Measurements from ENCODE around the gene PSMG1. TPM values are rescaled to one million over a fixed set of nuclear protein-coding genes. Genes with fewer than 3 reads are reported as not detected.

The PSMG1 gene
- total RNA-seq, 2 donors from 2014 or later = 30.9 to 33.8 TPM

- intact Hi-C loops (cut with DNase I) = no loop called here
- DNase-seq (ENCODE audit: low spot score) = no peak
Measured at GRCh38 chr21:39193380-39193779, 10.1 kb upstream of the PSMG1 start.

GRCh38 chr21:39189857-39190604, 6.8 kb upstream of the PSMG1 start:
- DNase-seq (ENCODE audit: low spot score) = no peak
- intact Hi-C loops (cut with DNase I) = no loop called here

- DNase-seq (ENCODE audit: low spot score) = no peak
- intact Hi-C loops (cut with DNase I) = no loop called here
Measured at GRCh38 chr21:39188521-39189139, 5.4 kb upstream of the PSMG1 start.

- intact Hi-C loops (cut with DNase I) = no loop called here
- DNase-seq (ENCODE audit: low spot score) = no peak
Measured at GRCh38 chr21:39187141-39187540, 3.9 kb upstream of the PSMG1 start.

GRCh38 chr21:39186676-39187075, 3.4 kb upstream of the PSMG1 start:
- intact Hi-C loops (cut with DNase I) = no loop called here
- no peak for DNase-seq (ENCODE audit: low spot score)

- no peak for DNase-seq (ENCODE audit: low spot score)
- intact Hi-C loops (cut with DNase I) = no loop called here
Measured at GRCh38 chr21:39185157-39185556, 1.9 kb upstream of the PSMG1 start.

GRCh38 chr21:39184050-39184980, 1.1 kb upstream of the PSMG1 start:
- no peak for DNase-seq (ENCODE audit: low spot score)
- intact Hi-C loops (cut with DNase I) = no loop called here

- intact Hi-C loops (cut with DNase I) = no loop called here
- no peak for DNase-seq (ENCODE audit: low spot score)
Measured at GRCh38 chr21:39182484-39183271, 573 bp downstream of the PSMG1 start.

GRCh38 chr21:39182016-39182415, 1.2 kb downstream of the PSMG1 start:
- intact Hi-C loops (cut with DNase I) = no loop called here

GRCh38 chr21:39181205-39181818, 1.9 kb downstream of the PSMG1 start:
- intact Hi-C loops (cut with DNase I) = no loop called here
- no peak for DNase-seq (ENCODE audit: low spot score)

More at GRCh38 chr21:39182016-39182415, 1.2 kb downstream of the PSMG1 start:
- no peak for DNase-seq (ENCODE audit: low spot score)

GRCh38 chr21:39180429-39181019, 2.7 kb downstream of the PSMG1 start:
- intact Hi-C loops (cut with DNase I) = no loop called here

GRCh38 chr21:39178421-39178820, 4.8 kb downstream of the PSMG1 start:
- DNase-seq (ENCODE audit: low spot score) = no peak
- intact Hi-C loops (cut with DNase I) = no loop called here

More at GRCh38 chr21:39180429-39181019, 2.7 kb downstream of the PSMG1 start:
- DNase-seq (ENCODE audit: low spot score) = no peak

GRCh38 chr21:39176271-39176709, 7.0 kb downstream of the PSMG1 start:
- intact Hi-C loops (cut with DNase I) = no loop called here
- DNase-seq (ENCODE audit: low spot score) = no peak

- no peak for DNase-seq (ENCODE audit: low spot score)
Measured at GRCh38 chr21:39175665-39176064, 7.6 kb downstream of the PSMG1 start.

GRCh38 chr21:39175154-39175553, 8.1 kb downstream of the PSMG1 start:
- intact Hi-C loops (cut with DNase I) = no loop called here
- no peak for DNase-seq (ENCODE audit: low spot score)

More at GRCh38 chr21:39175665-39176064, 7.6 kb downstream of the PSMG1 start:
- intact Hi-C loops (cut with DNase I) = no loop called here

- DNase-seq (ENCODE audit: low spot score) = no peak
- intact Hi-C loops (cut with DNase I) = no loop called here
Measured at GRCh38 chr21:39173716-39174680, 9.3 kb downstream of the PSMG1 start.

GRCh38 chr21:39169906-39170305, 13.3 kb downstream of the PSMG1 start:
- intact Hi-C loops (cut with DNase I) = no loop called here
- DNase-seq (ENCODE audit: low spot score) = no peak

Measured in posterior vena cava (tissue), 2 donors.